H9 (cell line): Measurements from ENCODE around the gene KLK13. TPM values are rescaled to one million over a fixed set of nuclear protein-coding genes. Genes with fewer than 3 reads are reported as not detected.

ENCODE experiments used
- DNase-seq: peaks from one replicate; pipeline ENCODE4 v3.0.0-alpha.2; 2017
- H2AFZ ChIP-seq: one replicate; pipeline ENCODE4 v1.6.1; 2013; ENCODE audit warnings: mild to moderate bottlenecking, low read length, control low read depth, moderate library complexity
- H2AK5ac ChIP-seq: 2 replicates; pipeline ENCODE4 v1.6.1; 2013; ENCODE audit warnings: low read length, control low read depth, mixed read lengths; ENCODE audit not compliant: insufficient read length
- H2BK120ac ChIP-seq: one replicate; pipeline ENCODE4 v1.6.1; 2013; ENCODE audit warnings: low read depth, mild to moderate bottlenecking, low read length, control low read depth, inconsistent platforms; ENCODE audit not compliant: poor library complexity, severe bottlenecking
- H2BK12ac ChIP-seq: 2 replicates; pipeline ENCODE4 v1.6.1; 2013; ENCODE audit warnings: low read length, control low read depth, mixed read lengths, low read depth; ENCODE audit not compliant: insufficient read length
- H2BK15ac ChIP-seq: 2 replicates; pipeline ENCODE4 v1.6.1; 2013; ENCODE audit warnings: low read depth, low read length, control low read depth
- H2BK20ac ChIP-seq: one replicate; pipeline ENCODE4 v1.6.1; 2013; ENCODE audit warnings: low read depth, mild to moderate bottlenecking, low read length, control low read depth, inconsistent platforms; ENCODE audit not compliant: poor library complexity, severe bottlenecking
- H2BK5ac ChIP-seq: 2 replicates; pipeline ENCODE4 v1.6.1; 2013; ENCODE audit warnings: low read length, control low read depth, mixed read lengths; ENCODE audit not compliant: insufficient read length
- H3K14ac ChIP-seq: 2 replicates; pipeline ENCODE4 v1.6.1; 2013; ENCODE audit warnings: low read length, control low read depth; ENCODE audit not compliant: insufficient read depth
- H3K18ac ChIP-seq: 2 replicates; pipeline ENCODE4 v1.6.1; 2013; ENCODE audit warnings: low read depth, mild to moderate bottlenecking, mixed read lengths, low read length, control low read depth; ENCODE audit not compliant: insufficient read length
- H3K23ac ChIP-seq: 2 replicates; pipeline ENCODE4 v1.6.1; 2013; ENCODE audit warnings: low read length, control low read depth, mixed read lengths, low read depth; ENCODE audit not compliant: insufficient read length
- H3K23me2 ChIP-seq: 2 replicates; pipeline ENCODE4 v1.6.1; 2013; ENCODE audit warnings: low read depth, mild to moderate bottlenecking, mixed read lengths, low read length, control low read depth; ENCODE audit not compliant: insufficient read length, poor library complexity, severe bottlenecking
- H3K27ac ChIP-seq: 2 replicates; pipeline ENCODE4 v1.5.1; 2013; ENCODE audit warnings: low read length, control low read depth, mixed read lengths, low read depth; ENCODE audit not compliant: insufficient read length
- H3K27me3 ChIP-seq: 2 replicates; pipeline ENCODE4 v1.6.1; 2013; ENCODE audit warnings: low read length, control low read depth, inconsistent platforms; ENCODE audit not compliant: insufficient read depth
- H3K4ac ChIP-seq: 2 replicates; pipeline ENCODE4 v1.6.1; 2013; ENCODE audit warnings: low read depth, mild to moderate bottlenecking, control low read depth, inconsistent platforms, low read length, moderate library complexity
- H3K4me1 ChIP-seq: 2 replicates; pipeline ENCODE4 v1.6.1; 2013; ENCODE audit warnings: low read length, control low read depth, inconsistent platforms; ENCODE audit not compliant: insufficient read depth
- H3K4me2 ChIP-seq: 2 replicates; pipeline ENCODE4 v1.6.1; 2013; ENCODE audit warnings: low read length, control low read depth, mixed read lengths; ENCODE audit not compliant: insufficient read length, insufficient read depth
- H3K56ac ChIP-seq: 2 replicates; pipeline ENCODE4 v1.6.1; 2013; ENCODE audit warnings: low read depth, mild to moderate bottlenecking, mixed read lengths, low read length, control low read depth; ENCODE audit not compliant: insufficient read length
- H3K79me1 ChIP-seq: 2 replicates; pipeline ENCODE4 v1.6.1; 2013; ENCODE audit warnings: low read depth, mild to moderate bottlenecking, moderate library complexity, low read length, control low read depth, inconsistent platforms; ENCODE audit not compliant: insufficient read depth, poor library complexity, severe bottlenecking
- H3K79me2 ChIP-seq: 2 replicates; pipeline ENCODE4 v1.6.1; 2013; ENCODE audit warnings: low read length, control low read depth, inconsistent platforms; ENCODE audit not compliant: insufficient read depth
- H3K9ac ChIP-seq: 2 replicates; pipeline ENCODE4 v1.6.1; 2013; ENCODE audit warnings: low read length, control low read depth, mixed read lengths; ENCODE audit not compliant: insufficient read length; ENCODE audit errors: extremely low read depth
- H3K9me3 ChIP-seq: one replicate; pipeline ENCODE4 v1.6.1; 2013; ENCODE audit warnings: low read depth, low read length, inconsistent platforms; ENCODE audit not compliant: control insufficient read depth
- H3T11ph ChIP-seq: one replicate; pipeline ENCODE4 v1.6.1; 2013; ENCODE audit warnings: mild to moderate bottlenecking, low read length, control low read depth, inconsistent platforms
- H4K20me1 ChIP-seq: one replicate; pipeline ENCODE4 v1.6.1; 2013; ENCODE audit not compliant: control insufficient read depth, insufficient read length, insufficient read depth
- H4K5ac ChIP-seq: 2 replicates; pipeline ENCODE4 v1.6.1; 2013; ENCODE audit warnings: low read depth, mild to moderate bottlenecking, mixed read lengths, low read length, control low read depth; ENCODE audit not compliant: insufficient read length
- H4K8ac ChIP-seq: replicated peaks from 2 replicates; pipeline ENCODE4 v1.6.1; 2013; ENCODE audit warnings: low read length, control low read depth, mixed read lengths, low read depth; ENCODE audit not compliant: insufficient read length
- H4K91ac ChIP-seq: 2 replicates; pipeline ENCODE4 v1.6.1; 2013; ENCODE audit warnings: low read depth, mild to moderate bottlenecking, moderate library complexity, mixed read lengths, low read length, control low read depth; ENCODE audit not compliant: insufficient read length
- H3K27ac Mint-ChIP-seq, 3 experiments: 2 replicates in 2 of 3; 3 replicates in 1 of 3; pipeline ENCODE4 v1.8.0; 2020 to 2021; ENCODE audit warnings: mixed read lengths in 3 of 3, mild to moderate bottlenecking in 1 of 3, moderate library complexity in 1 of 3
- H3K27me3 Mint-ChIP-seq: 2 replicates; pipeline ENCODE4 v1.8.0; 2021; ENCODE audit warnings: low read depth, mild to moderate bottlenecking, moderate library complexity, mixed read lengths
- H3K36me3 Mint-ChIP-seq, 3 experiments: 2 replicates in 2 of 3; 3 replicates in 1 of 3; pipeline ENCODE4 v1.8.0; 2020 to 2021; ENCODE audit warnings: low read depth in 3 of 3, mixed read lengths in 3 of 3; ENCODE audit not compliant: insufficient read depth in 1 of 3
- H3K4me1 Mint-ChIP-seq, 2 experiments: 2 replicates each; pipeline ENCODE4 v1.8.0; 2020; ENCODE audit warnings: mixed read lengths in 2 of 2
- H3K4me3 Mint-ChIP-seq, 2 experiments: 2 replicates in 1 of 2; 3 replicates in 1 of 2; pipeline ENCODE4 v1.8.0; 2020 to 2021; ENCODE audit warnings: mild to moderate bottlenecking in 2 of 2, mixed read lengths in 2 of 2, moderate library complexity in 1 of 2
- H3K9me3 Mint-ChIP-seq, 2 experiments: 2 replicates in 1 of 2; 3 replicates in 1 of 2; pipeline ENCODE4 v1.8.0; 2020; ENCODE audit warnings: mild to moderate bottlenecking in 2 of 2, mixed read lengths in 2 of 2, moderate library complexity in 1 of 2
- CTCF ChIP-seq: fragments of 200-600 bp; sonication (generic); conservative IDR thresholded peaks from 3 replicates; pipeline ENCODE4 v1.8.0; 2021; ENCODE audit warnings: antibody characterized with exemption, mild to moderate bottlenecking
- WGBS: extraction: QIAGEN DNeasy Blood & Tissue Kit; methylation state at CpG from one replicate; pipeline ENCODE4 v1.1.7; 2013; ENCODE audit warnings: missing lambda C conversion rate, low lambda C conversion rate, mixed read lengths; ENCODE audit not compliant: insufficient read length; ENCODE audit errors: extremely low coverage; 5-methylcytosine and 5-hydroxymethylcytosine counted together
- total RNA-seq: library from RNA; stranded (reverse); gene quantifications from 2 replicates; pipeline ENCODE4 v1.2.1, GENCODE V29; 2021

Gene KLK13
- total RNA-seq, 1 experiment from 2014 or later = 4.2 TPM

GRCh38 chr19:51081476-51081875 lies 16.6 kb upstream of the KLK13 start:
- Histone ChIP-seq H3T11ph (no peak overlapping the region), H3K79me2 (no peaks in the 10 kb centered on the region), H3K9ac (no peak overlapping the region), H4K20me1 (no peaks in the 10 kb centered on the region), H4K91ac (no peak overlapping the region), H3K18ac (no peak overlapping the region), H3K27me3 (no peaks in the 10 kb centered on the region; the same call in 1 of the 2 replicates), H3K4me2 (no peak overlapping the region), H3K14ac (no peak overlapping the region), H2AK5ac (no peak overlapping the region), H3K4me1 (peaks cover 4% of the 10 kb centered on the region; the same call in 1 of the 2 replicates), H2BK12ac (no peak overlapping the region), H3K27ac (no peak overlapping the region), H2BK15ac (no peak overlapping the region), H4K8ac (no peak overlapping the region), H2BK20ac (no peak overlapping the region), H2BK5ac (no peak overlapping the region), H2AFZ (no peak overlapping the region), H3K79me1 (no peaks in the 10 kb centered on the region), H3K9me3 (no peaks in the 10 kb centered on the region), H3K23ac (no peak overlapping the region), H2BK120ac (no peak overlapping the region), H3K4ac (no peak overlapping the region), H4K5ac (no peak overlapping the region), H3K56ac (no peak overlapping the region), H3K23me2 (no peaks in the 10 kb centered on the region)
- Mint-ChIP-seq H3K27ac (no peak overlapping the region), H3K27me3 (peaks cover 18% of the 10 kb centered on the region), H3K4me3 (no peak overlapping the region), H3K4me1 (peaks cover 26 to 32% of the 10 kb centered on the region in 2 experiments), H3K36me3 (no peaks in the 10 kb centered on the region), H3K9me3 (no peaks in the 10 kb centered on the region)
- no peak for TF ChIP-seq CTCF
- no CpG with 5 or more reads among the region's 14 CpGs for WGBS
- no peak for DNase-seq
